RWPE1 (cell line): Measurements from ENCODE around the gene SHROOM3.

Experiments
- CTCF ChIA-PET: fragments of 350-600 bp; sonication (Branson Sonifier 250); formaldehyde crosslinking; extraction: SDS; loops from one replicate; lab custom pipeline; 2021; lab: Yijun Ruan, JAX
- POLR2A ChIA-PET: fragments of 400-600 bp; formaldehyde crosslinking; extraction: SDS; loops from one replicate; lab custom pipeline; 2020; ENCODE audit warnings: antibody characterized with exemption; ENCODE audit not compliant: low non-redundant PET; lab: Yijun Ruan, JAX
- DNase-seq: peaks from one replicate; pipeline ENCODE4 v3.0.0; 2012; ENCODE audit warnings: low spot score
- H3K27ac ChIP-seq: fragments of 450-650 bp; 2 replicates; pipeline ENCODE4 v1.5.1; 2017
- TF ChIP-seq, protein P1 (sequence below): fragments of 450-650 bp; conservative IDR thresholded peaks from 2 replicates; pipeline ENCODE4 v1.5.1; 2017; ENCODE audit warnings: low read depth, mild to moderate bottlenecking

SHROOM3 gene

DNA sequence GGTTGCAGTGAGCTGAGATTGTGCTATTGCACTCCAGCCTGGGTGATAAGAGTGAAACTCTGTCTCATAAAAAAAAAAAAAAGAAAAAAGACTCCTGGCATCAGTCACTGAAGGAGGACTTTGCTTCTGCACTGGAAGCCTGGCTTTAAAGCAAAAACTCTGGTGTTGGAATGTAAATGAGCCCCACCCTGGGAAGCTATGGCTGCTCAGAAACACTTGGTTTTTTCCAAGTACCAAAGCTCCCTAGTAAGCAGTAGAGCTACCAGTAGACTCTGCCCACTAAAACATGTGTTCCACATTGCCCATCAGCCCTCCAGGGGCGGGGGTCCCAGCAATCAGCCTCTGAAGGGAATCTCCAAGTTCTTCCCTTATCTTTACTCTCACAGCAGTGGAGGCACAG is 154.4 kb downstream of the SHROOM3 start:
- H3K27ac ChIP-seq = no peak overlapping the region
- CTCF ChIA-PET = interaction anchor here (0.6 to 0.7 kb wide), 2 partner anchors 91 to 258 kb away, joined by 3 to 4 read pairs; no protein-coding TSS in a partner anchor
- DNase-seq = peak; percentile 17
- TF ChIP-seq, protein P1, sequence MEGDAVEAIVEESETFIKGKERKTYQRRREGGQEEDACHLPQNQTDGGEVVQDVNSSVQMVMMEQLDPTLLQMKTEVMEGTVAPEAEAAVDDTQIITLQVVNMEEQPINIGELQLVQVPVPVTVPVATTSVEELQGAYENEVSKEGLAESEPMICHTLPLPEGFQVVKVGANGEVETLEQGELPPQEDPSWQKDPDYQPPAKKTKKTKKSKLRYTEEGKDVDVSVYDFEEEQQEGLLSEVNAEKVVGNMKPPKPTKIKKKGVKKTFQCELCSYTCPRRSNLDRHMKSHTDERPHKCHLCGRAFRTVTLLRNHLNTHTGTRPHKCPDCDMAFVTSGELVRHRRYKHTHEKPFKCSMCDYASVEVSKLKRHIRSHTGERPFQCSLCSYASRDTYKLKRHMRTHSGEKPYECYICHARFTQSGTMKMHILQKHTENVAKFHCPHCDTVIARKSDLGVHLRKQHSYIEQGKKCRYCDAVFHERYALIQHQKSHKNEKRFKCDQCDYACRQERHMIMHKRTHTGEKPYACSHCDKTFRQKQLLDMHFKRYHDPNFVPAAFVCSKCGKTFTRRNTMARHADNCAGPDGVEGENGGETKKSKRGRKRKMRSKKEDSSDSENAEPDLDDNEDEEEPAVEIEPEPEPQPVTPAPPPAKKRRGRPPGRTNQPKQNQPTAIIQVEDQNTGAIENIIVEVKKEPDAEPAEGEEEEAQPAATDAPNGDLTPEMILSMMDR = no peak
- POLR2A ChIA-PET = interaction anchor here (0.6 kb wide), 1 partner anchor 12 kb away, joined by 7 read pairs; no protein-coding TSS in a partner anchor

DNA sequence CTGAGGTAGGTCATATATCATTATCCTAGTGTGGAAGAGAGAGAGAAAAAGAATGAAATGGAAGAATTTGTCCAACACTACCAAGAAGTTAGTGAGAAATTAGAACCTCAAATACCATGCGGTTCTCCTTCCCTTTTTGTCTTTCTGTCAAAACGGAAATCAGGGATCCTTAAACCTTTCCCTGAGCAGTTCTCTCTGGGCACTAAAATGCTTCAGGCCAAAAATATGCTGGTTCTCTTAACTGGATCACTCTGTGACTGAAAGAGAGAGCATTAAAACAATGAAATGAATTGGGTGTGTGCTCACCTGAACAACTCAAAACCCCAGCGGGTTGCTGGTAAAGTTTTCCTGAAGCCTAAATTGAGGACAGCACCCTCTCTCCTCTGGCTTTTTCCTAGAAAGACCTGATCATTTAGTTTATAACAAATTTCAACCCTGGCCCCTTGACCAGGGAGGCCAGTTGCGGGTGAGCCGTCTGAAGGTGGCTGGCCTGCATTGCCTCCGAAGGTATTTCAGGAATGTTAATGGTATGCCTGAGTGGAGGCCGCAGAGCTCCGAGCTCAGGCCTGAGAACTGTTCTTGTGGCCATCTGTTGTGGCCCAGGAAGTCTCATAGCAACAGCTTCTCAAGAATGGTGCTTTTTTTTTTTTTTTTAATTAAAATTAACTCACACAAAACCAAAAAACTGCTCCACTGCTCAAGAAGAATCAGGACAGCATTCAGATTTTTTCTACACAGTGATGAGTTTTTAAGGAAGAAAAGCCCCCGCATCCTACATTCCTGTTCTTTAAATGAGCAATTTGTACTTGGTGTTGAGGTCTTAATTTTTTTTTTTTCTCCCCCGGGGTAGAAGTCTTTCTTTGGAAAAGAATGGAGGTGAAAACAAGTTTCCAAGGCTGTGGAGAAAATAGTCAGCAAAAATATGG is 155.1 kb downstream of the SHROOM3 start:
- ChIA-PET CTCF (interaction anchor here (0.6 kb wide), 1 partner anchor 259 kb away, joined by 3 read pairs; no protein-coding TSS in a partner anchor), POLR2A (interaction anchor here (0.6 kb wide), 1 partner anchor 12 kb away, joined by 7 read pairs; no protein-coding TSS in a partner anchor)
- no peak overlapping the region for H3K27ac ChIP-seq
- TF ChIP-seq, protein P1 = no peak
- DNase-seq = peak; percentile 42

DNA sequence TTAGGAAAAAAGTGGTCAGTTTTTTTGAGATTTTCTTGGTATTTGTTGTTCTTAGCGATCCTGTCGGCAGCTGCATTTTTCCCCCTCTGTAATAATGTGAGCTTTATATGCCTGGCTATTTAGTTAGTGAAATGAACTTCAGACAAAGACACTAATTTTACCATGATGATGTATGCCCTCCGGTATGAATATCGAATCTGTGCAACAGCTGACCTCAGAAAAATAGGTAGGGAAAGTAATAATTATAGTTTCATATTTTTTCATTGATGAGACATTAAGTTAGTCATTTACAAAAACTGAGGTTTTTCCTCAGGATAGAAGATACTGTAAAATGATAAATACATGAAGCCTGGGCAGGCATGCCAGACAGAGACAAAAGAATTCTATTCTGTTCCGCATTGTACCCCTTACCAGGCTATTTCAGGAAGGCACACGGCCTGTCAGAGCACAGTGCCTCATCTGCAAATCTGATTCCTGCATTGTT is 155.8 kb downstream of the SHROOM3 start:
- no peak for DNase-seq
- CTCF ChIA-PET = interaction anchor here (0.5 kb wide), 1 partner anchor 124 kb away, joined by 3 read pairs; no protein-coding TSS in a partner anchor

DNA sequence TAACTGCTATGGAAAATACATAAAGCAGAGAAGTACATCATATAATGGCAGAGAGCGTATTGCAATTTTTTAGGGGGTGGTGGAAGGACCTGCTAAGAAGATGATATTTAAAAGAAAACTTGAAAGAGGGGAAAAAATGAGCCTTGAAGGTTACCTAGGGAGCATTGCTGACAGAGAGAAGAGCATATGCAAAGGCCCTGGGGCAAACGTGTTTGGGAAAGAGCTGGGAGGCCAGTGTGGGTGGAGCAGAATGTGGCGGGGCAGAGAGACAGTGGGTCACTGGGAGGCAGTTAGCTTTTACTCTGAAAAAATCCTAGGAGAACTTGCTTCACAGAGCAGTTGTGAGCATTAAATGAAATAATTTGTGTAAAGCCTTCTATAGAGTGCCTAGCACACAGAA is 157.0 kb downstream of the SHROOM3 start:
- ChIA-PET CTCF (interaction anchor here (0.6 kb wide), 1 partner anchor 412 kb away, joined by 3 read pairs; no protein-coding TSS in a partner anchor), POLR2A (no interaction called here)
- TF ChIP-seq, protein P1 = no peak
- DNase-seq = no peak
- no peak overlapping the region for H3K27ac ChIP-seq

More for the DNA sequence above, 155.8 kb downstream of the SHROOM3 start:
- TF ChIP-seq, protein P1 = no peak
- no peak overlapping the region for H3K27ac ChIP-seq
- POLR2A ChIA-PET = no interaction called here

DNA sequence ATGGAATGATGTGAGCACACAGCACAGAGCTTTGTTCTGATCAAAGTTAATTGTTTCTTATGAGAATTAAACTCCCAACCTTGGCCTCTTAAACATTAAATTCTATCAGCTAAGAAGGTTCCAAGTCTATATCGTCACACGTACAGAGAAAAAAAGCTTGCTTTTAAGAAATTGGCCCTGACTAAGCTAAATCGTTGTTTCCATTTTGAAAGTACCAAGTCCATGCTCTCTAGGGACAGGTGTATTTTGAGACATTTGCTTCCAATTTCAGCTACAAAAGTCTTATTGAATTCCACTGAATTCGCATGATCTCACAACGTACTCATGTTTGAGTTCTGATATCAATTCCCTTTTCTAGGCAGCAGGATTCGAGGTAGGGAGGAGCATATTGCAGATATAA is 157.4 kb downstream of the SHROOM3 start:
- POLR2A ChIA-PET = no interaction called here
- no peak for DNase-seq
- CTCF ChIA-PET = no interaction called here
- TF ChIP-seq, protein P1 = no peak
- no peak overlapping the region for H3K27ac ChIP-seq

DNA sequence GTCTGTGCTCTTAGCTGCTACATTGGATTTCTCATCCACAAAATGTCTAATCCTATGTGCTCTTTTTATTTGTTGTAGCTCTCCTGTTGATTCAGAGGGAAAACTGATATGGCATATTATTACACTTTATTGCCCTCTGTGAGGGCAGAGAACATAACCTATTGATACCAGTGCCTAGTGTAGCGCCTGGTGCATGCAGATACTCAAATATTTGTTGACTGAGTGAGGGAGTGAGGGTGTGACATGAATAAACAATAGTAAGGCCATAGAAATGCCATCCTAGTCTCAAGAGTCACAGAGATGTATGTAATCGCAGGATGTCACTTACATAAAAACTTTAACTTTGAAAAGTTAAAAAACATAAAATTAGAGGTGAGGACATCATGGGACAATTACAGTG is 159.1 kb downstream of the SHROOM3 start:
- POLR2A ChIA-PET = no interaction called here
- CTCF ChIA-PET = no interaction called here
- DNase-seq = no peak
- TF ChIP-seq, protein P1 = no peak
- H3K27ac ChIP-seq = no peak overlapping the region
